GM12878 (cell line): ENCODE results near the gene MAPKAP1. TPM values are rescaled to one million over a fixed set of nuclear protein-coding genes. Genes with fewer than 3 reads are reported as not detected.

ENCODE experiments used
- ATAC-seq: fragments of 200-7000 bp; cut with Tn5 transposase; 3 replicates; pipeline ENCODE4 v1.9.1; 2020; ENCODE audit warnings: mild to moderate bottlenecking, moderate library complexity
- BruUV-seq: library from RNA; stranded (reverse); fragments of 400-500 nt; replicated peaks from 2 replicates; lab custom pipeline; 2021; lab: Mats Ljungman, UMichigan
- CTCF ChIA-PET: fragments of 300-600 bp; sonication (Branson Sonifier 250); formaldehyde crosslinking; extraction: SDS; loops from one replicate; lab custom pipeline; 2021; ENCODE audit warnings: inconsistent platforms; lab: Yijun Ruan, JAX
- POLR2A ChIA-PET: fragments of 350-600 bp; formaldehyde crosslinking; extraction: SDS; loops from one replicate; lab custom pipeline; 2021; ENCODE audit warnings: inconsistent platforms; lab: Charles Lee
- RAD21 ChIA-PET: fragments of 300-600 bp; sonication (Branson Sonifier 250); formaldehyde crosslinking; loops from one replicate; lab custom pipeline; 2023; ENCODE audit warnings: antibody characterized with exemption; ENCODE audit not compliant: unreplicated experiment; lab: Charles Lee
- SMC1A ChIA-PET: fragments of 300-600 bp; sonication (Branson Sonifier 250); formaldehyde crosslinking; loops from one replicate; lab custom pipeline; 2023; ENCODE audit not compliant: unreplicated experiment, uncharacterized antibody; lab: Charles Lee
- DNase-seq: peaks from one replicate; pipeline ENCODE4 v3.0.0-alpha.2; 2011; ENCODE audit warnings: low read depth, low spot score
- FAIRE-seq: peaks from 3 replicates; lab custom pipeline; 2011; peaks lifted over from hg19 to GRCh38; lab: Jason Lieb, UNC
- H2AFZ ChIP-seq: 2 replicates; pipeline ENCODE4 v1.6.0; 2011; ENCODE audit warnings: low read depth, low read length, control low read depth; ENCODE audit not compliant: control insufficient read depth
- H3K27ac ChIP-seq: 2 replicates; pipeline ENCODE4 v1.5.1; 2011; ENCODE audit warnings: control low read depth; ENCODE audit not compliant: control insufficient read depth, insufficient read depth
- H3K27me3 ChIP-seq, 2 experiments: replicated peaks in 1 of 2; 2 replicates each; pipeline versions ENCODE4 v1.6.0 to v1.6.1; 2011; ENCODE audit warnings: low read length in 1 of 2; ENCODE audit not compliant: control insufficient read depth in 2 of 2, insufficient read depth in 2 of 2
- H3K36me3 ChIP-seq, 2 experiments: 2 replicates each; pipeline ENCODE4 v1.5.1; 2011; ENCODE audit warnings: low read length in 1 of 2; ENCODE audit not compliant: control insufficient read depth in 2 of 2, insufficient read depth in 2 of 2
- H3K4me1 ChIP-seq: 2 replicates; pipeline ENCODE4 v1.6.1; 2011; ENCODE audit warnings: mild to moderate bottlenecking, low read length, moderate library complexity, mixed read lengths; ENCODE audit not compliant: control insufficient read depth, insufficient read depth
- H3K4me2 ChIP-seq: 2 replicates; pipeline ENCODE4 v1.6.0; 2011; ENCODE audit warnings: control low read depth; ENCODE audit not compliant: control insufficient read depth, insufficient read depth
- H3K4me3 ChIP-seq: fragments of 200-600 bp; sonication (generic); 2 replicates; pipeline ENCODE4 v1.5.1; 2016
- H3K79me2 ChIP-seq: 2 replicates; pipeline ENCODE4 v1.6.0; 2011; ENCODE audit warnings: low read length; ENCODE audit not compliant: control insufficient read depth, insufficient read depth
- H3K9ac ChIP-seq: 2 replicates; pipeline ENCODE4 v1.8.0; 2011; ENCODE audit warnings: low read length, control low read depth, mixed read lengths; ENCODE audit not compliant: control insufficient read depth, insufficient read depth
- H3K9me3 ChIP-seq: replicated peaks from 3 replicates; pipeline ENCODE4 v1.5.1; 2011; ENCODE audit warnings: mild to moderate bottlenecking, low read length; ENCODE audit not compliant: control insufficient read depth, insufficient read depth
- H4K20me1 ChIP-seq: 2 replicates; pipeline ENCODE4 v1.6.0; 2011; ENCODE audit not compliant: control insufficient read depth, insufficient read depth
- ATF2 ChIP-seq: IDR thresholded peaks from 2 replicates; pipeline ENCODE4 v1.6.1; 2012; ENCODE audit warnings: low read length, inconsistent platforms
- BRCA1 ChIP-seq: IDR thresholded peaks from 2 replicates; pipeline ENCODE4 v1.6.1; 2011; ENCODE audit warnings: low read depth, low read length, improper control_type of control experiment
- NFIC ChIP-seq: IDR thresholded peaks from 2 replicates; pipeline ENCODE4 v1.6.1; 2012; ENCODE audit warnings: low read depth, mild to moderate bottlenecking, inconsistent platforms, low read length, moderate library complexity
- NR2C1 ChIP-seq: fragments of 450-650 bp; IDR thresholded peaks from 2 replicates; pipeline ENCODE4 v1.6.1; 2017; ENCODE audit warnings: antibody characterized with exemption, mild to moderate bottlenecking, moderate library complexity
- NR2C2 ChIP-seq: IDR thresholded peaks from 2 replicates; pipeline ENCODE4 v1.6.1; 2011; ENCODE audit warnings: borderline replicate concordance, low read depth; ENCODE audit not compliant: control insufficient read depth, insufficient read length
- PKNOX1 ChIP-seq: fragments of 450-650 bp; IDR thresholded peaks from 2 replicates; pipeline ENCODE4 v1.6.1; 2016; ENCODE audit warnings: mild to moderate bottlenecking
- POLR2A ChIP-seq: IDR thresholded peaks from 2 replicates; pipeline ENCODE4 v1.6.1; 2011; ENCODE audit warnings: low read depth, mild to moderate bottlenecking, low read length
- YY1 ChIP-seq: IDR thresholded peaks from 2 replicates; pipeline ENCODE4 v1.6.1; 2011; ENCODE audit warnings: low read depth, mild to moderate bottlenecking, low read length
- ZBED1 ChIP-seq: IDR thresholded peaks from 2 replicates; pipeline ENCODE4 v1.6.1; 2016; ENCODE audit warnings: borderline replicate concordance
- ZBTB4 ChIP-seq: fragments of 450-650 bp; formaldehyde crosslinking; IDR thresholded peaks from 2 replicates; pipeline ENCODE4 v1.4.0; 2022; ENCODE audit warnings: mild to moderate bottlenecking, moderate library complexity
- WGBS: methylation state at CpG from one replicate; pipeline ENCODE4 v1.1.6; 2016; ENCODE audit warnings: low lambda C conversion rate; ENCODE audit not compliant: insufficient replicate concordance, insufficient coverage; ENCODE audit errors: missing lambda C conversion rate; 5-methylcytosine and 5-hydroxymethylcytosine counted together
- in situ Hi-C: fragments of 300-500 bp; cut with MboI; formaldehyde crosslinking; loops from 9 replicates; pipeline ENCODE4 v1.14.3; 2018; ENCODE audit warnings: mixed read lengths
- intact Hi-C: fragments of 100-400 bp; cut with micrococcal nuclease; formaldehyde crosslinking; loops from one replicate; pipeline ENCODE4 v1.14.2; 2022; ENCODE audit not compliant: unreplicated experiment
- polyA plus RNA-seq, 11 experiments: library from polyadenylated mRNA; depleted of rRNA in 4 of 11; unstranded in 6 of 11; stranded (reverse) in 5 of 11; fragments of >200 nt; fragmentation: Nextera tagmentation in 4 of 11; fragmentation: Illumina TruSeq in 1 of 11; extraction: Ambion mirVana in 4 of 11; extraction: Trizol in 1 of 11; gene quantifications; 1 replicate in 1 of 11; 2 replicates in 10 of 11; pipeline versions ENCODE4 v1.2.1 to v1.2.3, GENCODE V29; 2011 to 2016; ENCODE audit warnings: inconsistent platforms in 2 of 11, missing spikeins in 2 of 11, low read depth in 1 of 11
- total RNA-seq, 4 experiments: library from RNA; depleted of rRNA in 3 of 4; stranded (reverse); fragments of >200 nt in 3 of 4; fragmentation: Illumina TruSeq in 1 of 4; extraction: Trizol in 1 of 4; gene quantifications; 2 replicates each; pipeline versions ENCODE4 v1.2.1 to v1.2.3, GENCODE V29; 2013 to 2021
- TF ChIP-seq, protein P1 (sequence below): IDR thresholded peaks from 2 replicates; pipeline ENCODE4 v1.6.1; 2012; ENCODE audit warnings: low read depth, low read length, improper control_type of control experiment
- TF ChIP-seq, protein P2 (sequence below): fragments of 450-650 bp; formaldehyde crosslinking; IDR thresholded peaks from 2 replicates; pipeline ENCODE4 v1.5.0; 2022; ENCODE audit warnings: mild to moderate bottlenecking, missing genetic modification characterization

Gene MAPKAP1
- total and polyA plus RNA-seq, 10 of the 15 experiments (the other 5 are each of a cell fraction or from before 2014, with no cell fraction given), result 5.1 to 188 (median 105) TPM

- no peak for TF ChIP-seq ZBTB4 (CRISPR knock-in tag)
Observed at GRCh38 chr9:125407432-125407973, 299.5 kb downstream of the MAPKAP1 start (continued).

DNA sequence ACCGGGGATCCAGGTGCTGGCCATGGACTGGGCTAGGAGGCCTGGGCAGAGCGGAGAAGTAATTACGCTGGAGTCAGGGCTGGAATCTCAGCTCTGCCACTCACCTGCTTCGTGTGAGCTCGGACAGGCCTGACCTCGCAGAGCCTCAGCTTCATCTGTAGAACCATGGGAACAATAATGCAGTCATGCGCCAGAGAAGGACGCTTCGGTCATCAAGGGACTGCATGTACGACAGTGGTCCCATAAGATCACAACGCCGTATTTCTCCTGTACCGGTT, 300.3 kb downstream of the MAPKAP1 start:
- no peak overlapping the region for H2AFZ ChIP-seq
- no peak for TF ChIP-seq NR2C1
- TF ChIP-seq YY1, result no peak
- TF ChIP-seq ATF2, result no peak
- TF ChIP-seq NR2C2, result no peak
- no peak for TF ChIP-seq PKNOX1
- no peak for TF ChIP-seq POLR2A
- no peak for TF ChIP-seq BRCA1
- no peak for TF ChIP-seq NFIC
- TF ChIP-seq, protein P1, sequence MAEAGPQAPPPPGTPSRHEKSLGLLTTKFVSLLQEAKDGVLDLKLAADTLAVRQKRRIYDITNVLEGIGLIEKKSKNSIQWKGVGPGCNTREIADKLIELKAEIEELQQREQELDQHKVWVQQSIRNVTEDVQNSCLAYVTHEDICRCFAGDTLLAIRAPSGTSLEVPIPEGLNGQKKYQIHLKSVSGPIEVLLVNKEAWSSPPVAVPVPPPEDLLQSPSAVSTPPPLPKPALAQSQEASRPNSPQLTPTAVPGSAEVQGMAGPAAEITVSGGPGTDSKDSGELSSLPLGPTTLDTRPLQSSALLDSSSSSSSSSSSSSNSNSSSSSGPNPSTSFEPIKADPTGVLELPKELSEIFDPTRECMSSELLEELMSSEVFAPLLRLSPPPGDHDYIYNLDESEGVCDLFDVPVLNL, result no peak
- TF ChIP-seq, protein P2, sequence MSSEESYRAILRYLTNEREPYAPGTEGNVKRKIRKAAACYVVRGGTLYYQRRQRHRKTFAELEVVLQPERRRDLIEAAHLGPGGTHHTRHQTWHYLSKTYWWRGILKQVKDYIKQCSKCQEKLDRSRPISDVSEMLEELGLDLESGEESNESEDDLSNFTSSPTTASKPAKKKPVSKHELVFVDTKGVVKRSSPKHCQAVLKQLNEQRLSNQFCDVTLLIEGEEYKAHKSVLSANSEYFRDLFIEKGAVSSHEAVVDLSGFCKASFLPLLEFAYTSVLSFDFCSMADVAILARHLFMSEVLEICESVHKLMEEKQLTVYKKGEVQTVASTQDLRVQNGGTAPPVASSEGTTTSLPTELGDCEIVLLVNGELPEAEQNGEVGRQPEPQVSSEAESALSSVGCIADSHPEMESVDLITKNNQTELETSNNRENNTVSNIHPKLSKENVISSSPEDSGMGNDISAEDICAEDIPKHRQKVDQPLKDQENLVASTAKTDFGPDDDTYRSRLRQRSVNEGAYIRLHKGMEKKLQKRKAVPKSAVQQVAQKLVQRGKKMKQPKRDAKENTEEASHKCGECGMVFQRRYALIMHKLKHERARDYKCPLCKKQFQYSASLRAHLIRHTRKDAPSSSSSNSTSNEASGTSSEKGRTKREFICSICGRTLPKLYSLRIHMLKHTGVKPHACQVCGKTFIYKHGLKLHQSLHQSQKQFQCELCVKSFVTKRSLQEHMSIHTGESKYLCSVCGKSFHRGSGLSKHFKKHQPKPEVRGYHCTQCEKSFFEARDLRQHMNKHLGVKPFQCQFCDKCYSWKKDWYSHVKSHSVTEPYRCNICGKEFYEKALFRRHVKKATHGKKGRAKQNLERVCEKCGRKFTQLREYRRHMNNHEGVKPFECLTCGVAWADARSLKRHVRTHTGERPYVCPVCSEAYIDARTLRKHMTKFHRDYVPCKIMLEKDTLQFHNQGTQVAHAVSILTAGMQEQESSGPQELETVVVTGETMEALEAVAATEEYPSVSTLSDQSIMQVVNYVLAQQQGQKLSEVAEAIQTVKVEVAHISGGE (CRISPR knock-in tag), result no peak
- no peak for TF ChIP-seq ZBED1

More for the DNA sequence above, 300.3 kb downstream of the MAPKAP1 start:
- Histone ChIP-seq H3K4me2 (no peak overlapping the region), H3K79me2 (no peaks in the 10 kb centered on the region), H3K9me3 (no peaks in the 10 kb centered on the region; the same call in 2 of the 3 replicates), H3K4me1 (peaks cover 10% of the 10 kb centered on the region), H4K20me1 (no peaks in the 10 kb centered on the region; the same call in 1 of the 2 replicates), H3K36me3 (no peaks in the 10 kb centered on the region), H3K27ac (no peak overlapping the region), H3K9ac (no peak overlapping the region), H3K4me3 (no peak overlapping the region), H3K27me3 (no peaks in the 10 kb centered on the region)
- ChIA-PET POLR2A (no interaction called here), RAD21 (interaction anchor here (1.3 to 2.5 kb wide), 7 partner anchors 21 to 1091 kb away, joined by 3 to 10 read pairs (median 6); no protein-coding TSS in a partner anchor), CTCF (interaction anchor here (1.0 to 3.4 kb wide), 12 partner anchors 42 to 1085 kb away, joined by 3 to 34 read pairs (median 4); no protein-coding TSS in a partner anchor), SMC1A (interaction anchor here (1.1 to 2.3 kb wide), 5 partner anchors 152 to 1085 kb away, joined by 3 to 15 read pairs (median 5); no protein-coding TSS in a partner anchor)
- no TSS peak for BruUV-seq
- no peak for DNase-seq
- ATAC-seq, result no peak
- no peak for FAIRE-seq
- intact Hi-C loops (loop anchor here (5.0 kb wide), 2 partner anchors 991 to 1086 kb away; no protein-coding TSS in a partner anchor), in situ Hi-C loops (loop anchor here (5.0 kb wide), 3 partner anchors 826 to 1071 kb away; no protein-coding TSS in a partner anchor)
- WGBS, result 89% methylated on average over 13 of the region's 13 CpGs
